ENCODE data around the gene TNFRSF8. TPM values are rescaled to one million over a fixed set of nuclear protein-coding genes. Genes with fewer than 3 reads are reported as not detected.
"Not testable (repeated sequence)": the region's sequence is repeated elsewhere in the genome, so short reads cannot be mapped to it uniquely, and the experiment has no call there.

Gene TNFRSF8
- total RNA-seq, 1 donor from 2014 or later, result 65.0 TPM

- Mint-ChIP-seq H3K27me3 (ENCODE audit: low read depth) (no peaks in the 10 kb centered on the region), H3K27ac (no peak overlapping the region), H3K36me3 (ENCODE audit: low read depth) (peaks cover 60% of the 10 kb centered on the region), H3K4me3 (ENCODE audit: low read depth) (no peak overlapping the region), H3K4me1 (ENCODE audit: low read depth) (peaks cover 3% of the 10 kb centered on the region), H3K9me3 (no peaks in the 10 kb centered on the region)
- DNase-seq (ENCODE audit: low spot score), result no peak
- intact Hi-C loops (cut with micrococcal nuclease), result no loop called here
Measured at GRCh38 chr1:12029720-12030339, 33.3 kb upstream of the TNFRSF8 start.

DNA sequence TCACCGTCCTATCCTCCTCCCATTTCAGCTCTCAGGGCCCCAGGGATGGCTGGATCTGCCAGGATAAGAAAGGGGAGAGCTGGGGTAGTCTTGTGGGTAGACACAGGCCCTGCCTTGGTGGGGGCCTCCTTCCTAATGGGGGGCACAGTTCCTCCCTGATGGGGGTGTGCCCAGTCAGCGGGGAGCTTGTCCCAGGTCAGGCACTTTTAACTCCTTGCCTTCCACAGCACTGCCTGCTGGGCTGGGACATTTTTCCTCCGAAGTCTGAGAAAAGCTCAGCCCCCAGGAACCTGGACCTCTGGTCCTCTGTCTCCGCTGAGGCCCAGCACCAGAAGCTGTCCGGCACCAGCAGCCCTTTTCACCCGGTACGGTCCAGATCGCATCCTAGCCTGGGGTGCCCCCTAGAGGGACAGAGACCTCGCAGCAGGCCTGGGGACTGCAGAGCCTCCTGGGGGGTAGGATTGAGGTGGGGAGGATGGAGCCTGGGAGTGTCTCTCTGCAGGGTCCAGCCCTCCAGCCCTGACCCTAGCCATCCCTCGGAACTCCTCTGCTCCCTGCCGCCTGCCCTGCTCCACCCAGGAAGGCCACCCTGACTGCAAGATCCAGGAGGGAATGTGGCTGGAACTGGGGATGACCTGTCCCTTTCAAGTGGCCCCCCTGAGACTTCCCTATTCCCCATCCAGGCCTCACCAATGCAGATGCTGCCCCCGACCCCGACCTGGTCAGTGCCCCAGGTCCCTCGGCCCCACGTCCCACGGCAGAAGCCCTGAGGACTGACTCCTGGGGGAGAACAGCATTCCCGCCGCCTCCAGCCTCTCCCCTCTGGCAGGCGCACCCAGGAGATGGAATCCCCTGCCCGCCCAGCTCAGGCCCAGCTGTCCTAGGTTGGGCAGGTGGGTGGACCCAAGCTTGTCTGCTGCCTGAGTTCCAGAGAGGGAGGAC lies 31.8 kb upstream of the TNFRSF8 start:
- H3K27ac Mint-ChIP-seq, result no peak overlapping the region
- no peak overlapping the region for H3K4me3 Mint-ChIP-seq (ENCODE audit: low read depth)
- peaks cover 5% of the 10 kb centered on the region for H3K4me1 Mint-ChIP-seq (ENCODE audit: low read depth)
- no peak for DNase-seq (ENCODE audit: low spot score)
- peaks cover 49% of the 10 kb centered on the region for H3K36me3 Mint-ChIP-seq (ENCODE audit: low read depth)
- H3K27me3 Mint-ChIP-seq (ENCODE audit: low read depth), result no peaks in the 10 kb centered on the region
- no peaks in the 10 kb centered on the region for H3K9me3 Mint-ChIP-seq
- intact Hi-C loops (cut with micrococcal nuclease), result no loop called here

DNA sequence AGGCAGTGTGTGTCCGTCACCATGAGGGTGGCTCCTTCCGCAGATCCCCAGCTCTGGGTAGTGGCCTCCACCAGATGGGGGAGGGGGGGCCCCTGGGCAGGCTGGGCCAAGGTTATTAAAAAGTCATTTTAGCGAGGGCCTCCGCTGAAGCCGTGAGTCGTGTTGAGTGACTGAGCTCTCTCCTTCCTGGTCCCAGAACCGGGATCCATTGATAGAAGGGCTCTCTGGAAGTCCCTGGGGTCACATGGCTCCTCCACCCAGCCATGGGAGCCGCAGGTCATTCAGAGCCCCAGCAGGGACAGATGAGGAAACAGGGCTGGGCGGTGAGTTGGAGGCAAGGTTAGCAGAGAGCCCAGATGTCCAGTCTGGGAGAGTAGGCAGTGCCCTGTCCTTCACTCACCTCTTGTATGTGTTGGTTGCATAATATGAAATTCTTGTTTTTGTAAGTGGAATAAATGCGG lies 30.9 kb upstream of the TNFRSF8 start:
- intact Hi-C loops (cut with micrococcal nuclease), result no loop called here
- no peak for DNase-seq (ENCODE audit: low spot score)
- Mint-ChIP-seq H3K4me1 (ENCODE audit: low read depth) (peaks cover 2% of the 10 kb centered on the region), H3K27me3 (ENCODE audit: low read depth) (no peaks in the 10 kb centered on the region), H3K27ac (no peak overlapping the region), H3K9me3 (no peaks in the 10 kb centered on the region), H3K36me3 (ENCODE audit: low read depth) (peaks cover 41% of the 10 kb centered on the region), H3K4me3 (ENCODE audit: low read depth) (no peak overlapping the region)

- Mint-ChIP-seq H3K36me3 (ENCODE audit: low read depth) (peaks cover 31% of the 10 kb centered on the region), H3K4me1 (ENCODE audit: low read depth) (peaks cover 11% of the 10 kb centered on the region)
- H3K4me3 Mint-ChIP-seq (ENCODE audit: low read depth); H3K9me3 Mint-ChIP-seq; H3K27ac Mint-ChIP-seq; H3K27me3 Mint-ChIP-seq (ENCODE audit: low read depth); DNase-seq (ENCODE audit: low spot score); intact Hi-C loops (cut with micrococcal nuclease): not testable (repeated sequence)
Measured at GRCh38 chr1:12033441-12033840, 29.7 kb upstream of the TNFRSF8 start.

GRCh38 chr1:12034381-12034801 lies 28.7 kb upstream of the TNFRSF8 start:
- Mint-ChIP-seq H3K27me3 (ENCODE audit: low read depth) (no peaks in the 10 kb centered on the region), H3K36me3 (ENCODE audit: low read depth) (peaks cover 23% of the 10 kb centered on the region), H3K27ac (no peak overlapping the region), H3K4me3 (ENCODE audit: low read depth) (no peak overlapping the region), H3K4me1 (ENCODE audit: low read depth) (peaks cover 21% of the 10 kb centered on the region), H3K9me3 (no peaks in the 10 kb centered on the region)
- DNase-seq (ENCODE audit: low spot score), result no peak
- intact Hi-C loops (cut with micrococcal nuclease), result no loop called here

GRCh38 chr1:12035312-12035711 lies 27.8 kb upstream of the TNFRSF8 start:
- Mint-ChIP-seq H3K36me3 (ENCODE audit: low read depth) (peaks cover 22% of the 10 kb centered on the region), H3K27ac (no peak overlapping the region), H3K9me3 (no peaks in the 10 kb centered on the region), H3K4me3 (ENCODE audit: low read depth) (no peak overlapping the region), H3K4me1 (ENCODE audit: low read depth) (peaks cover 27% of the 10 kb centered on the region), H3K27me3 (ENCODE audit: low read depth) (no peaks in the 10 kb centered on the region)
- DNase-seq (ENCODE audit: low spot score), result no peak
- intact Hi-C loops (cut with micrococcal nuclease), result loop anchor here (5.0 kb wide), 1 partner anchor 33 kb away; no protein-coding TSS in a partner anchor

DNA sequence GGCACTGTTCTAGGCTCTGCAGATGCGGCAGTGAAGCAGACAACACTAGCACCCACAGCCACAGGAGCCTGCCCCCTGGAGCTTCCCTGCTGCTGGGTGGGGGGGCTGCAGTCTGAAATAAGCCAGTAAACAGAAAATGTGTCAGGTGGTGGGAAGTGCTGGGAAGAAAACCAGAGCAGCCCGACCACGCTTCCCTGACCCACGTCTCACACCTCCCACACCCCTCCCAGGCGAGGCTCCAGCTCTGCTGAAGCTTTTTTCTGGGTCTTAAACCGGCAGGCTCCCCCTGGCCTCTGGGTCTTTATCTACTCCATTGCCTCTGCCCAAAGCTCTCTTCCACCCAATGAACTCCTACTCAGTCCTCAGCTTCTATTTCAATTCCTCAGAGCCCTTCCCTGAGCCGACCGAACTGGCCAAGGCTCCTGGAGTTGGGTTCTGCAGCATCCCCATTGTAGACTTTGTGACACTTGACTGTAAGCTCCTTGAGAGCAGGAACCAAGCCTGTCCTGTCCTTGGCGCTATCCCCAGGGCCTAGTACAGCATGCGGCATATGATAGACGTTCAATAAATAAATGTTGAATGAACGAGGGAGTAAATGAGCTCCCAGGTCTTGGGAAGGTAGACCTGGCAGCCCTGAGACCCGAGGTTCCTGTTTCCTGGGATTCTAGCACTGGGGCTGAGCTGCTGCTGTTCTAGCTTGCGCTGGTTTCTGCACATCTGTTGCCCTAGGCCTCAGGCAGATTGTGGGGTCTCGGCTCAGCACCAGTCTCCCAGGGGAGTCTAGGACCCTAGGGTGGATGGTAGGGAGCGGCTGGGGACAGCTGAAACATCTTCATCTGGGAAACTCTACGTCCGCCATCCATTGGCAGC lies 25.4 kb upstream of the TNFRSF8 start:
- H3K36me3 Mint-ChIP-seq (ENCODE audit: low read depth), result peaks cover 3% of the 10 kb centered on the region
- no peaks in the 10 kb centered on the region for H3K9me3 Mint-ChIP-seq
- H3K27ac Mint-ChIP-seq, result peak overlapping the region; percentile 33
- no peak for DNase-seq (ENCODE audit: low spot score)
- no peaks in the 10 kb centered on the region for H3K27me3 Mint-ChIP-seq (ENCODE audit: low read depth)
- no peak overlapping the region for H3K4me3 Mint-ChIP-seq (ENCODE audit: low read depth)
- intact Hi-C loops (cut with micrococcal nuclease), result loop anchor here (5.0 kb wide), 1 partner anchor 35 kb away; no protein-coding TSS in a partner anchor
- H3K4me1 Mint-ChIP-seq (ENCODE audit: low read depth), result peaks cover 37% of the 10 kb centered on the region

DNA sequence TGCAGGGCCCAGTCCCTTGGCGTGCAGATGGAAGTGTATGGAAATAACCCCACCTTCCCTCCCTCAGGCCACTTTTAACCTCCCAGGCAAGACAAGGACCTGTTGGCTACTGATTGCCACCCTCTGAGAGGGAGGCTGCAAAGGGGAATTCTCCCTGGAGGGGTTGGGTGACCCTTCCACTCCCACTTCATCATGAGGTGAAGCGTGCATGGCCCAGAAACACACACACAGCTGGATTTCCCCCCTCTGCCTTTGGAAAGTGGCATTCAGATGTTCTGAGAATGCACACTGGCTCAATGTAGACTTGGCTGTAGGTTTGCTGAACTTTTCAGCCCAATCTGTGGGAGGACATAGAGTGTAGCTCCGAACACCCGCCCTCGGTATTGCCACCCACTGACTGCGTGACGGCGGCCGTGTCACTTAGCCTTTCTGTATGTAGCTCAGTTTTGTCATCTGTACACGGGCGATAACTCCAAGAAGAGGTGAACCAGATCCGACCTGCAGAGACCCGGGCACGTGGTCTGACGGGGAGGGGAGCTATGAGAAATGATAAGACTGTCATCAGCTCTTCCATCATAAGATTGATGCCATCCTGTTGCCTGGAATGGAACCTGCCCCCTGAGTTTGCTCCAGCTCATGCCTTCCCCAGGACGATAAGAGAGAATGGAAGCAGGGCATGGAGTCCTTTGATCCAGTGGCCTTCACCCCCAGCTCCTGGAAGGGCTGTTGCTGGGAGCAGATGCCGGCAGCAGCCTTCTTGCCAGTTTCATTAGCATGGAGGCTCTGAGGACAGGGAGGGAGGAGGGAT lies 24.5 kb upstream of the TNFRSF8 start:
- Mint-ChIP-seq H3K36me3 (ENCODE audit: low read depth) (no peaks in the 10 kb centered on the region), H3K27me3 (ENCODE audit: low read depth) (no peaks in the 10 kb centered on the region), H3K27ac (peak overlapping the region; percentile 67), H3K9me3 (no peaks in the 10 kb centered on the region), H3K4me3 (ENCODE audit: low read depth) (no peak overlapping the region), H3K4me1 (ENCODE audit: low read depth) (peaks cover 37% of the 10 kb centered on the region)
- no peak for DNase-seq (ENCODE audit: low spot score)
- intact Hi-C loops (cut with micrococcal nuclease), result loop anchor here (5.0 kb wide), 1 partner anchor 36 kb away; no protein-coding TSS in a partner anchor

- H3K4me1 Mint-ChIP-seq (ENCODE audit: low read depth), result peaks cover 39% of the 10 kb centered on the region
- DNase-seq (ENCODE audit: low spot score), result no peak
- H3K27me3 Mint-ChIP-seq (ENCODE audit: low read depth), result no peaks in the 10 kb centered on the region
- H3K9me3 Mint-ChIP-seq, result no peaks in the 10 kb centered on the region
- intact Hi-C loops (cut with micrococcal nuclease), result loop anchor here (5.0 kb wide), 1 partner anchor 37 kb away; no protein-coding TSS in a partner anchor
- H3K36me3 Mint-ChIP-seq (ENCODE audit: low read depth), result no peaks in the 10 kb centered on the region
- no peak overlapping the region for H3K4me3 Mint-ChIP-seq (ENCODE audit: low read depth)
- peak overlapping the region; percentile 67 for H3K27ac Mint-ChIP-seq
Measured at GRCh38 chr1:12039164-12039525, 24.0 kb upstream of the TNFRSF8 start.

DNA sequence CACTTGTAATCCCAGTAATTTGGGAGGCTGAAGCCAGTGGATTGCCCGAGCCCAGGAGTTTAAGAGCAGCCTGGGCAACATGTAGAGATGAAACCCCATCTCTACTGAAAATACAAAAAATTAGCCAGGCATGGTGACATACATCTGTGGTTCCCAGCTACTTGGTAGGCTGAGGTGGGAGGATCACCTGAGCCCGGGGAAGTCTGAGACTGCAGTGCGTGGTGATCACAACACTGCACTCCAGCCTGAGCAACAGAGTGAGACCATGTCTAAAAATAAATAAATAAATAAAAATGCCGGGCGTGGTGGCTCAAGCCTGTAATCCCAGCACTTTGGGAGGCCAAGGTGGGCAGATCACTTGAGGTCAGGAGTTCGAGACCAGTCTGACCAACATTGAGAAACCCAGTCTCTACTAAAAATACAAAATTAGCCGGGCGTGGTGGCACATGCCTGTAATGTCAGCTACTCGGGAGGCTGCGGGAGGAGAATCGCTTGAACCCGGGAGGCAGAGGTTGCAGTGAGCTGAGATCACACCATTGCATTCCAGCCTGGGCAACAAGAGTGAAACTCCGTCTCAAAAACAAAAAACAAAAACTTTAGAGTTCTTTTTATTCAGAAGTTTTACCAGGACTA lies 23.2 kb upstream of the TNFRSF8 start:
- intact Hi-C loops (cut with micrococcal nuclease), result loop anchor here (1.0 to 5.0 kb wide), 5 partner anchors 21 to 47 kb away; partner anchors contain the start of genes MIIP and TNFRSF8
- H3K4me3 Mint-ChIP-seq (ENCODE audit: low read depth); DNase-seq (ENCODE audit: low spot score); H3K9me3 Mint-ChIP-seq; H3K27me3 Mint-ChIP-seq (ENCODE audit: low read depth); H3K36me3 Mint-ChIP-seq (ENCODE audit: low read depth): not testable (repeated sequence)
- peak overlapping the region; percentile 49 for H3K27ac Mint-ChIP-seq
- H3K4me1 Mint-ChIP-seq (ENCODE audit: low read depth), result peaks cover 47% of the 10 kb centered on the region

GRCh38 chr1:12040457-12041051 lies 22.5 kb upstream of the TNFRSF8 start:
- peak overlapping the region; percentile 49 for H3K27ac Mint-ChIP-seq
- no peaks in the 10 kb centered on the region for H3K27me3 Mint-ChIP-seq (ENCODE audit: low read depth)
- no peaks in the 10 kb centered on the region for H3K9me3 Mint-ChIP-seq
- intact Hi-C loops (cut with micrococcal nuclease), result loop anchor here (1.0 to 2.0 kb wide), 4 partner anchors 21 to 46 kb away; partner anchors contain the start of genes MIIP and TNFRSF8
- H3K4me3 Mint-ChIP-seq (ENCODE audit: low read depth), result no peak overlapping the region
- no peak for DNase-seq (ENCODE audit: low spot score)
- H3K36me3 Mint-ChIP-seq (ENCODE audit: low read depth), result no peaks in the 10 kb centered on the region
- H3K4me1 Mint-ChIP-seq (ENCODE audit: low read depth), result peaks cover 49% of the 10 kb centered on the region
